GM18519 (cell line): ENCODE results near the gene STRADB.
"Not testable (repeated sequence)": the region's sequence is repeated elsewhere in the genome, so short reads cannot be mapped to it uniquely, and the experiment has no call there.

ENCODE experiments used
- ATAC-seq: cut with Tn5 transposase; IDR thresholded peaks from one replicate; pipeline ENCODE4 v1.9.1; 2021; ENCODE audit warnings: mild to moderate bottlenecking, moderate library complexity; ENCODE audit not compliant: unreplicated experiment, low FRiP score

STRADB gene

DNA sequence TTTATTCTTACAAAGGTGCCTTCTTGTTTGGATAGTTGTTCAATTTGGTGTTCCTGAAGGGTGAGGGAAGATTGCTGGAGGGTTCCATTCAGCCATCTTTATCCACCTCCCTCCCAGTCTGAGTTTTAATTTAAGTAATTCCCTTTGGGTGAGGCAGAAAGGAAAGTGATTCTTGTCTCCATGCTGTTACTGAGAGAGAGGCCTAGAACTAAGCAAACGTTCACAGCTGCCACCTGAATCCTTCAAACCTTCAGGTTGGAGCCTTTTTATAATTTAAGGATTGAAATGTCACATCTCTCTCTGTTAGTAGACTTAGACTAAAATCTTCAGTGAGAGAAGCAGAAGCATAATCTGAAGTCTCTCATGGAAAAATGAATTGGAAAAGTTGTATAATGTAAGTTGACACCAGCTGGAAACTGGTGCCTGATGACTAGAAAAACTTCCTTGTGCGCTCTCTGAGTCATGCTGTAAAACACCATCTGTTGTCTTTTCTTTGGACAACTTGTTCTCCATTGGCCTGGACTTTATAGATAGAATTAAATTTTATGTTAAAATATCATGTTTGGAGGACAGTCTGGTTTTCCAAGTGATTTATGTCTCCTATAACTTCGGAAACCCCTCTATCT, 14.6 kb downstream of the STRADB start:
- no peak for ATAC-seq

DNA sequence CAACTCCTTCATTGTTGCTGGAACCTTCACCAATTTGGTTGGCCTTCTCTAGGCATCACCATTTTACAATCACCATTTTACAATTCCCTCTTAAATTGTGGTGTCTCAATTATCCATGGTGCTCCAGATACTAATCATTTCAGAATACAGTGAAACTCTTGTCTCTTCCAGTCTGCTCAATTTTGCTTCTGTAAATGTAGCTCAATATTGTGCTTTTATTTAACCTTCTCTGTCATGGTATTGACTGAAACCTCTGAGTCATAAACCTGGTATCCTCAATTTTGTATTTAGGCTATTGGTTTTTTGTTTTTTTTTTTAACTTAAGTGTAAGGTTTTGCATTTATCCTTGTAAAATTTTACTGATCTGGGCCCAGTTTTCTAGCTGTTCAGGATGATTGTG, 16.1 kb downstream of the STRADB start:
- no peak for ATAC-seq

DNA sequence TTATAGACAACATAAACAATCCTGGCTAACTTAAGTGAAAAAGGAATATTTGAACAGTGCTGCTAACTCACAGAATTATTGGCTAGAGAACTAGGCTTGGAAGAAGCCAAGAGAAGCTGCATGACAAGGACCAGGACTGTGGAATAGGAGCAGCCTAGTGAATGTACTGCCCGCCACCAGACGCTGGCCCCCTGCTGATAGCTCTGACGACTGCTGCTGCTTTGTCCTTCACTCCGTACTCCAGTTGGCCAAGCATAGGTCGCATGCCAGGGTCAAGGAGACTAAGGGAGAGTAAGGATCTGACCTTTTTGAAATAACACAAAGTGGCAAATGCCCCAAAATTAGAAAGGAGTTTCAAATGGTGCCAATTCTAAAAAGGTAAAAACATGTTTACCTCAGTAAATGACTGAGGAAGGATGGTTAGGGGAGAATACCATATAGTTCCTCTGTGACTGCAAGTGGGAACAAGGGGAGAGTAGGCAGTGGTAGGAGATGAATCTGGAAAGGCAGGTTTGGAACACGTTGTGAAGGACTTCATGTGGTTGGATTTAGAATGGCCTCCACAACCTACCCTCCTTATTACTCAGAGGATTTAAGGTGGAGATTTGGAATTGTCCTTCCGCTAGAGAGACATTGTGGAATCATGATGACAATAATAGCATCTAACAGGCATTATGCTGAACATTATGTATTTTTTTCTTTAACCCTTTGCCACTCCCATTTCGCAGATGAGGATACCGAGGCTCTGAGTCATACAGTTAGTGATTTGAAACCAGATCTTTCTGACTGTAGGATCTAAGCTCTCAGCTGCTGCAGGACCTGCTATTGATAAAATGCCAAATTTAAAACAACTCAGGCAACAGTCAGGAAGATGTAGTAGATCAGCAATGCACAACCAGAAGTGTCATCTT, 19.5 kb downstream of the STRADB start:
- ATAC-seq = no peak

DNA sequence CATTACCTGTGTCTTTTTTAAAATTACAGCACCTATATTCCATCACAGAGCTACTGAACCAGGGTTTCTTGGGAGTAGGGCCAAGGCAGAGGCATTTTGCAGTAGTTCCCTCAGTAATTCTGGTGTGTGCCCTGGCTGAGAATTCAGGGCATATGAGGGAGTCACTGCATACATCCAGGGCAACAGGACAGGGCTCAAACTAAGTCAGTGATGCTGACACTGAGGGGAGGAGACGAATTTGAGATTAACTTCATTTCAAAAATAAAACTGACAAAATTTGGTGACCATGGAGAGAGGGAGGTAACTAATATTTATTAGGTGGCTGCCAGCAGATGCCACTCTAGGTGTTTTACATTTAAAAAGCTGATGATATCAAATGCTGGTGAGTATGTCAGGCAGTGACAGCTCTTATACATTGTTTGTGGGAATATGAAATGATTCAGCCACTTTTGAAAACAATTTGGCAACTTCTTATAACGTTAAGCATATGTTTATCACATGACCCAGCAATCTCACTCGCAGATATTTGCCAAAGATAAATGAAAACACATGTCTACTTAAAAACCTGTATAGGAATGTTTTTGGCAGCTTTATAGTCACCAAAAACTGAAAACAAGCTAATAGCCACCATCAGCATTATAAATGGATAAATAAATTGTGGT, 20.3 kb downstream of the STRADB start:
- ATAC-seq = no peak

DNA sequence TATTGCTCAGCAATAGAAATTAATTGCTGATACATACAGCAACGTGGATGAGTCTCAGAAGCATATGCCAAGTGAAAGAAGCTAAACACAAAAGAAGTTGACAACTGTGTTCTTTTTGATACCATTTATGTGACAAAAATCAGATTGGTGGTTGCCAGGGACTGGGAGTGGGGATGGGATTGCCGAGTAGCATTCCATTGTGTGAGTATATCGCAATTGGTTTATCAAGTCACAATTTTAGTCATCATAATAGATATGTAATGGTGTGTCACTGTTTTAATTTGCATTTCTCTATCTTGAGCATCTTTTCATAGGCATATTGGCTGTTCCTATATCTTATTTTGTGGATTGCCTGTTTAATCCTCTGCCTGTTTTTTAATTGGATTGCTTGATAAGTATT, 20.9 kb downstream of the STRADB start:
- ATAC-seq = no peak

DNA sequence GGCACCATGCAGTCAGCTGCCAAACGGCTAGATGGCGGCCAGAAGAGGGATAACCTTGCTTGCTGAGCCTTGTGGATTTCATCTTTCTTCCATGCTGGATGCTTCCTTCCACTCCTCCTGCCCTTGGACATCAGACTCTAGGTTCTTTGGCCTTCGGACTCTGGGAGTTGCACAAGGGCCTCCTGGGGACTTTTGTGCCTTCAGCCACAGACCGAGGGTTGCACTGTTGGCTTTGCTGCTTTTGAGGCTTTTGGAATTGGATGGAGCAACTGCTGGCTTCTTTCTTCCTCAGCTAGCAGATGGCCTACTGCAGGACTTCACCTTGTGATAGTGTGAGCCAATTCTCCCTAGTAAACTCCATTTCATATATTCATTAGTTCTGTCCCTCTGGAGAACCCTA, 31.0 kb downstream of the STRADB start:
- no peak for ATAC-seq

DNA sequence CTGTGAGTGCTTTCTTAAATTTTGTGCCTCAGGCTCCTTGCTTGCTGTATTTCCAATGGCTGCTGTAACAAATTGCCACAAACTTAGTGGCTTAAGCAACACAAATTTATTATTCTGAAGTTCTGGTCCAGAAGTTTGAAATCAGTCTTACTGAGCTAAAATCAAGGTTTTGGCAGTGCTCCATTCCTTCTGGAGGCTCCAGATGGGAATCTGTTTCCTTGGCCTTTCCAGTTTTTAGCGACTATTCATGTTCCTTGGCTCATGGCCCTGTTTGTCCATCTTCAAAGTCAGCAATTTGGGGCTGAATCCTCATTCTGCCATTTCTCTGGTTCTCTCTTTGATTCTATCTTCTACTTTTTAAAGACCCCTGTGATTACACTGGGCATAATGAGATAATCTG, 31.8 kb downstream of the STRADB start:
- ATAC-seq = no peak

DNA sequence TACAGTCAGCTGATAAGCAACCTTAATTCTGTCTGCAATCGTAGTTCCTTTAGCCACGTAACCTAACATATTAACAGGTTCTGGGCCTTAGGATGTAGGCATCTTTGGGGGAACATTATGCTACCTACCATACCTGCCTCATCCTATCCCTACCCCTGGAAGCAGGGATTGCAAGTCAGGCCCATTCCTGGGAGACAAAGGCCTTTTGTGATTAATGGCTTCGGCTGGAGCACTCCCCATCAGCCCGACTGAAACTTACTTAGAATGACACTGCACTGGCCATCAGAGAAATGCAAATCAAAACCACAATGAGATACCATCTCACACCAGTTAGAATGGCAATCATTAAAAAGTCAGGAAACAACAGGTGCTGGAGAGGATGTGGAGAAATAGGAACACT, 32.2 kb downstream of the STRADB start:
- ATAC-seq = not testable (repeated sequence)

DNA sequence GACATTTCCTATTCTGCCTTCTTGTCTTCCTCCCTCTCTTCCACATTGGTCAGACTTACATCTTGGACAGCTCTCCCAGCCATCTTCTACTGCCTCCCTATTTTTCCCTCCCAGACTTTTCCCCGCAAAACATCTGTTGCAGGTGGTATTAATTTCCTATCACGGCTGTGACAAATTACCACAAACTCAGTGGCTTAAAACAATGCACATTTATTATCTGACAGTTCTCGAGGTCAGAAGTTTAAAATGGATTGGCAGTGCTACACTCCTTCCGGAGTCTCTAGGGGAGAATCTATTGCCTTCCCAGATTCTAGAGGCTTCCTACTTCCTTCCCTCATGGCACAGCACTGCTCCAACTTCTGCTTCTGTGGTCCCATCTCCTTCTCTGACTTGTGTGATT, 33.3 kb downstream of the STRADB start:
- no peak for ATAC-seq

DNA sequence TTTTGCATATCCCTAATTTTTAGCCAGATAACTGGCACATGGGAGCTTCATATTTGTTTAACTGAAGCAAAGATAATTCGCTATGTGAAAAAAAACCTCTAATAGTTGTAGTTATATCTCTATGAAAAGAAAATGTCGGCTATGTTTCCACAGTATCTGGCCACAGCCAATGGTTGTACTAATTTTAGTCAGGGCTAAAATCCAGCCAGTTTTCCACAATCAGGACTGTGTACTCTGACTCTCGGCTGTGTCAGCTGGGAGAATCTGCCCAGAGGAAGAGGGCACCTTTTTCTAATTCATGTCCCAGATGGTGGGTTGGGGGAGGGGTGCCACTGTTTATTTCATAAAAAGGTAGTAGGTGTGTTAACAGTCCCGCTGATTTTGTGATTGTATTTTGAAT, 38.8 kb downstream of the STRADB start:
- no peak for ATAC-seq

DNA sequence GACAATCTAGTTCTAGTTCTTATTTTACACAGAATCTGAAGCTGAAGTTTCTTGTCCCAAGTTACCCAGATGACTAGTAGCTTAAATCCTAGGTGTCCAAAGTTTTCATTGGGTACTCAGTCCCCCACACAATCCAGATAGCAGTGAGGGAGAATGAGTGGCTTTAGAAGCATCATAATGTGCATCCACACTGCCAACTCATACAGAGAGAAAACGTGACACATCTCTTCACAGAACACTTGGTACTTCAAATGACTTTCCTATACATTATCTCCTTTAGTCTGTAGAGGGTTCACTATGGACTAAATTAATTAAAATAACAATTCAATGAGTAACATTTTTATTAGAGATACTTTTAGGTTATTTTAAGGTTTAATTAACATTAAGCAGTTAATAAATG, 45.2 kb downstream of the STRADB start:
- ATAC-seq = no peak

DNA sequence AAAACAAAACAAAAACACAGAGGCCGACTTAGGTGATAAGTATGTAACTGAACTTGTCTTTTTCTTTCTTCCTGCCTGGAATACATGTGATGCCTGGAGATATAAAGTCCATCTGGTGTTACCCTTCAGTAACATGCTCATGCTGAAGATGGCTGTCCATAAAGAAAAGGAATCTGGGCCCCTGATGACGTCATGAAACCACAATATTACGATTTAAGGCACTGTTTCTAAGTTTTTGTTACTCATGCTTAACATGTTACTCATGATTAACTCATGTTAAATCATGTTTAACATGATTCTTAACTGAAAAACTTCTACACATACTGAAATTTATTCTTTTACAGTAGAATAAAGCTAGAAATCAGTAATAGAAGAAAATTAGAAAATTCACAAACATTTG, 49.0 kb downstream of the STRADB start:
- ATAC-seq = no peak

DNA sequence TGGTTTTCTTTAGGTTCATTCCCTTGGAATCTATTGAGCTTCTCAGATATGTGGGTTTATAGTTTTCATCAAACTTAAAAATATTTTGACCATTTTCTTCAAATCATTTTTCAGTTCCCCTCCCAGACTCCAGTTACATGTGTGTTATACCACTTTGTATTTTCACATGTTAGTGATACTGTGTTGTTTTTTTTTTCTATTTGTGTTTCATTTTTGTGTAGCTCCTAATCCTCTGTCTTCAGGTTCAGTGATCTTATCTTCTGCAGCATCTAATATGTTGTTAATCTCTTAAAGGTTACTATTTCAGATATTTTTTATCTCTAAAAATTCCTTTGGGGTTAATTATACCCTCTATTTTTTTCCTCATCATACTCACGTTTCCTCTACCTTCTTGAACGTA, 51.2 kb downstream of the STRADB start:
- ATAC-seq = no peak

DNA sequence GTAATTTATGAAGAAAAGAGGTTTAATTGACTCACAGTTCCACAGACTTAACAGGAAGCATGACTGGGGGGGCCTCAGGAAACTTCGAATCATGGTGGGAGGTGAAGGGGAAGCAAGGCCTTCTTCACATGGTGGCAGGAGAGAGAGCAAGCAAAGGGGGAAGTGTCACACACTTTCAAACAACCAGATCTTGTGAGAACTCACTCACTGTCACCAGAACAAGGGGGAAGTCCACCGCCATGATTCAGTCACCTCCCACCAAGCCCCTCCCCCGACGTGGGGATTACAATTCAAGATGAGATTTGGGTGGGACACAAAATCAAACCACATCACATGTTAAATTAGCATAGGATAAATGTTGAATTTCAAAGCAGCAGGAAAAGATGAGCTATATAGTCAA, 56.2 kb downstream of the STRADB start:
- no peak for ATAC-seq

DNA sequence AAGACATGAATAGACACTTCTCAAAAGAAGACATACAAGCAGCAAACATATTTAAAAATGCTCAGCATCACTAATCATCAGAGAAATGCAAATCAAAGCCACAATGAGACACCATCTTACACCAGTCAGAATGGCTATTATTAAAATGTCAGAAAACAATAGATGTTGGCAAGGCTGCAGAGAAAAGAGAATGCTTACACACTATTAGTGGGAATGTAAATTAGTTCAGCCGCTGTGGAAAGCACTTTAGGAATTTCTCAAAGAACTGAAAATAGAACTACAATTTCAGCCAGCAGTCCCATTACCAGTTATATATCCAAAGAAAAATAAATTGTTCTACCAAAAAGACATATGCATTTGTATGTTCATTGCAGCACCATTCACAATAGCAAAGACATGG, 61.7 kb downstream of the STRADB start:
- ATAC-seq = no peak

DNA sequence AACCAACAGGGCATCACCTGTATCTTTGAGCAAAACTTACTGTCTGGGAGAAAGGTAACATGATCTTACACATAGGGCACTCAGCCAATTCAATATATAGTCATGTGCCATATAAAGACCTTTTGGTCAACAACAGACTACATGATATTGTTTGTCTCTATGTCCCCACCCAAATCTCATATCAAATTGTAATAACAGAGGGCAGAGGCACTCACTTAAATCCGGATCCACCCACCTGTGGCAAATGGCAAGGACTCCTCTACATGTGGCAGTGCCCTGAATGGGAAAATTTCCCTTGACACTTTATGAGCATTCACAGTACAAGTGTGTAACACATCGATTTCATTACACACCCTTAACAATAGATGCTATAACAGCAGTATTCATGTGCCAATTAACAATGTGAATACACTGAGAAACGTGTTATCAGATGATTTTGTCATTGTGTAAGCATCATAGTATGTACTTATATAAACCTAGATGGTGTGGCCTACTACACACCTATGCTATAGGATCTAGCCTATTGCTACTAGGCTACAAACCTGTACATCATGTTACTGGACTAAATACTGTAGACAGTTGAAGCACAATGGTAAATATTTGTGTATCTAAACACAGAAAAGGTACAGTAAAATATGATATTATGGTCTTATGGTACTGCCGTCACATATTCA, 64.2 kb downstream of the STRADB start:
- no peak for ATAC-seq

DNA sequence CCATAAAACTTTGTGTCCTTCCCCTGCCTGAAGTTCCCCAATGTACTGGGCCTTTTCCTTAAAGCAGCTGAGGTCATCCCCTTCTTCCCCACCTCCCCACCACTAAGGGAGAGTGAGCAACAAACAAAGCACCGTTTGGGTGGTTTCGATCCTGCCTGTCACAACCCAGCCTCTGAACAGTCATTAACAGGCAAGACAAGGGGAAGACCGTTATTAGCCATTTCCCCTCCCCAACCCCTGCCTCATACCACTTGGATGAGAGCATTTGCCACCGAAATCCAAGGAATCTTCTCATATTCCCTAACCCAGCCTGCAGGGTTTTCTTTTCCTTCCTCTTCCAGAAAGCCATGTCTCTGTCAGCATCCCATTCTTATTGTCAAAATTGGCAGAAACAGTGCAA, 65.6 kb downstream of the STRADB start:
- ATAC-seq = no peak

DNA sequence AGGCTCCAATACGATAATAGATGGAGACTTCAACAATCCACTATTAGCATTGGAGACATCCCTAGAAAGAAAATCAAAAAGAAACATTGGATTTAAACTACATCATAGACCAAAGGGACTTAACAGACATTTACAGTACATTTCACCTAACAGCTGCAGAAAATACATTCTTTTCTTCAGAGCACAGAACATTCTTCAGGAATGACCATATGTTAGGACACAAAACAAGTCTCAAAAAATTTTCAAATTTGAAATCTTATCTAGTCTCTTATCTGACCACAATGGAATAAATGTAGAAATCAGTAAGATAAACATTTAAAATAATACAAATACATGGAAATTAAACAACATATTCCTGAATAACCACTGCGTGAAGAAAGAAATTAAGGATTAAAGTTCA, 68.7 kb downstream of the STRADB start:
- ATAC-seq = no peak

DNA sequence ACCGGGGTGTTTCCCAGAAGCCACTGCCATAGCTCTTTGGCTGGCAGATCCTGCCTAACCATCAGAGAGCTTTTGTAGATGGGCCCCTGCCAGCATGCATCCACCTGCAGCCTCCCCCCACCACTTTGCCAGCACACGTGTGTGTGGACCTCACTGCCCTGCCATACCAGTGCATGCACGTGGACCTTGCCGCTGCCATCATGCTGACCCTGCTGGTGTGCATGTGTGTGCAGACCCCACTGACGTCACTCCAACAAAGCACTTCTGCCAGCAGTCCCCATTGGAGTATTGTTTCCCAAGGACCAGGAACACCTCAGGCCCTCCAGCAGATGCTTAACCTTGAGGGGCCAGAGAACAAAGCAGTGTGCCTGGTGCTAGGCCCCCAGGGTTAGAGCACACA, 71.4 kb downstream of the STRADB start:
- ATAC-seq = no peak

DNA sequence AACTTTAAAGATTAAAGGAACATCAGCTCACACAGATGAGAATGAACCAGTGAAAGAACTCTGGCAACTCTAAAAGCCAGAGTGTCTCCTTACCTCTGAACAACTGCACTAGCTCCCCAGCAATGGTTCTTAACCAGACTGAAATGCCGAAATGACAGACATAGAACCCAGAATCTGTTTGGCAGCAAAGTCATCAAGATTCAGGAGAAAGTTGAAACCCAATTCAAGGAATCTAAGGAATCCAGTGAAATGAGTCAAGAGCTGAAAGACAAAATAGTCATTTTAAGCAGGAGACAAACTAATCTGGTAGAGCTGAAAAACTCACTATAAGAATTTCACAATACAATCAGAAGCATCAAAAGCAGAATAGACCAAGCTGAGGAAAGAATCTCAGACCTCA, 72.0 kb downstream of the STRADB start:
- ATAC-seq = no peak
